Suppressor macrophage treated with lipopolysaccharide for 4 hours (primary cell): ENCODE results near the gene ZNF506.
"Not testable (repeated sequence)": the region's sequence is repeated elsewhere in the genome, so short reads cannot be mapped to it uniquely, and the experiment has no call there.

Experiments
- DNase-seq: peaks from one replicate; pipeline ENCODE4 v3.0.0-alpha.2; 2020

ZNF506 gene

DNA sequence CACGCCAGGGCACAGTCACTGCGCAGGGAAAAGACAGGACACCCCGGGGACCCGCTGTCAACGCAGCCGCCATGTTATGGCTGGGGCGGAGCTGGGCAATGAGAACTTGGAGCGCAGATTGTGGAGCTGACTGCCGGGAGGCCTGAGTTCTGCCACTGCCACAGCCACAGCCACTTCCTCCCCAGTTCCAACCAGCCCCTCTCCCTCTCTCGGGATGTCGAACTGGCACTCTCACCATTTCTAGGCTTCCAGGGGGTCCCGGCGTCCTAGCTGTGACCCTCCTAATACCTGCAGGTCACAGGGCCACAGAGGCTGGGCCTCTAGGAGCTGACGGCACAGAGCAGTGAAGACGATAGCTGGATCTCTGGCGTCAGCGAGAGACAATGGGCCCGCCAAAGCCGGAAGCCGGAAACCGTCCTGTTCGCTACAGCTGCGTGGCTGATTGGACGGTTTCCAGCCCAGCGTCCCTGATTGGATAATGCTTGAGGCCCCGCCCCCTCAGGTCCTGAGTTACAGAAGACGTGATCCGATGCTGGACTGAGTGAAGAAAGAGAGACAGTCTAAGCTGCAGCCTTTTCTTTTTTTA, at the start of gene ZNF506:
Gene ZNF506, minus strand, starts transcription at position 385 of the 586 bp plus-strand sequence. Its CDS starts 147 bp downstream, at position 238.
- DNase-seq: peak; percentile 94

DNA sequence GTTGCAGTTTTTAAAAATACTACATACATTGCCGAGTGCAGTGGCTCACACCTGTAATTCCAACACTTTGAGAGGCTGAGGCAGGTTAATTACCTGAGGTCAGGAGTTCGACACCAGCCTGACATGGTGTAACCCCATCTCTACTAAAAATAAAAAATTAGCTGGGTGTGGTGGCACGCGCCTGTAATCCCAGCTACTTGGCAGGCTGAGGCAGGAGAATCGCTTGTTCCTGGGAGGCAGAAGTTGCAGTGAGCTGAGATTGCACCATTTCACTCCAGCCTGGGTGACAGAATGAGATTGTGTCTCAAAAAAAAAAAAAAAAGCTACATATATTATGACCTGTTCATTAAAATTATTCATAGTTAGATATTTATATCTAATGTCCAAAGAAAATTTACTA, 48.5 kb upstream of the ZNF506 start:
- DNase-seq: not testable (repeated sequence)

DNA sequence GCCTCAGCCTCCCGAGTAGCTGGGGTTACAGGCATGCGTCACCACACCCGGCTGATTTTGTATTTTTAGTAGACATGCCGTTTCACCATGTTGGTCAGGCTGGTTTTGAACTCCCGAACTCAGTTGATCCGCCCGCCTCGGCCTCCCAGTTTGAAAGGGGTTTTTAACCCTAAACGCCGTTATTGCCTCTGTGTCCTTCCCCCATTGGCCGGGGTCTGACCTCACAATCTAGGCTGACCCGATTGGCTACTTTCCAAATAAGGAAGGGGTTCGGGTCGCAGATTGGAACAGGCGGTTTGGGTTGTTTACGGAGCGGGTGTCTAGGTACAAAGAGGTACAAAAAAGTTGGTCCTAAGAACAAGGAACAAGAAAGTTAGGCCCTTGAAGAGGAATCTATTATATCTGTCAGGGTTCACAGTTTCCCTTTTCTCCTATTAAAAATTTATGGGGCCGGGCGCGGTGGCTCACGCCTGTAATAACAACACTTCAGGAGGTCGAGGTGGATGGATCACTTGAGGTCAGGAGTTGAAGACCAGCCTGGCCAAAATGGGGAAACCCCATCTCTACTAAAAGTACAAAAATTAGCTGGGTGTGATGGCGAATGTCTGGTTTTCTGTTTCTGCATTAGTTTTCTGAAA, 45.2 kb upstream of the ZNF506 start:
- peak; percentile 17 for DNase-seq

DNA sequence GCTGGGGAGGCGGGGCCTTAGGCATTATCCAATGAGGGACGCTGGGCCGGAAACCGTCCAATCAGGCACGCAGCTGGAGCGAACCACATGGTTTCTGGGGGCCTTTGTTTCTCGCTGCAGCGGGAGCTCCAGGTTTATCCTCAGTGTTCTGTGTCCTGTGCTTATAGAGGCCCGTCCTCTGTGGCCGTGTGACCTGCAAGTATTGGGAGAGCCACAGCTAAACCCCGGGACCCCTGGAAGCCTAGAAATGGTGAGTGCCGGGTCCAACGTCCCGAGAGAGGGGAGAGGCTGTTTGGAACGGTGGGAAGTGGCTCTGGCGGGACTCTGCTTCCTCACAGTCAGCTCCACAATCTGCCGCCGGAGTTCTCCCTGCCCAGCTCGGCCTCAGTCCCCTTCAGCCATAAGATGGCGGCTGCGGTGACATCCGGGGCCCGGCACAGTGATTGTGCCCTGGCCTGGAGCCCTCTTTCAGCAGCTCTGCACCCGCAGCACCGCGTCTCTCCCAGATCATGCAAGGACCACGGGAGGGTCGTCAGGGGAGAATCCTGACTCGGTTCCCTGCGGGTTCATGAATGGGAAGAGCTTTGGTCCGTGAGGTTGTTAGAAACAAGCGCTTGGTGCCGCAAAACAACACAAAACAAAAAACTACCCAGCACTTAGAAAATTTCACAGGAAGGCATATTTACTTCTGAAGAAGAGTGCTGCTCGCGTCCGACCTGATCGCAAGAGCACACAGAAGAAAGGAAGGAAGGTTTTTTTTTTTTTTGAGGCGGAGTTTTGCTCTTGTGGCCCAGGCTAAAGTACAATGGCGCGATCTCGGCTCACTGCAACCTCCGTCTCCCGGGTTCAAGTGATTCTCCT, 44.4 kb upstream of the ZNF506 start, which contains the start of gene ZNF253:
Gene ZNF253, plus strand, starts transcription at position 133 of the 861 bp plus-strand sequence. Its CDS starts 115 bp downstream, at position 248.
- peak; percentile 91 for DNase-seq

DNA sequence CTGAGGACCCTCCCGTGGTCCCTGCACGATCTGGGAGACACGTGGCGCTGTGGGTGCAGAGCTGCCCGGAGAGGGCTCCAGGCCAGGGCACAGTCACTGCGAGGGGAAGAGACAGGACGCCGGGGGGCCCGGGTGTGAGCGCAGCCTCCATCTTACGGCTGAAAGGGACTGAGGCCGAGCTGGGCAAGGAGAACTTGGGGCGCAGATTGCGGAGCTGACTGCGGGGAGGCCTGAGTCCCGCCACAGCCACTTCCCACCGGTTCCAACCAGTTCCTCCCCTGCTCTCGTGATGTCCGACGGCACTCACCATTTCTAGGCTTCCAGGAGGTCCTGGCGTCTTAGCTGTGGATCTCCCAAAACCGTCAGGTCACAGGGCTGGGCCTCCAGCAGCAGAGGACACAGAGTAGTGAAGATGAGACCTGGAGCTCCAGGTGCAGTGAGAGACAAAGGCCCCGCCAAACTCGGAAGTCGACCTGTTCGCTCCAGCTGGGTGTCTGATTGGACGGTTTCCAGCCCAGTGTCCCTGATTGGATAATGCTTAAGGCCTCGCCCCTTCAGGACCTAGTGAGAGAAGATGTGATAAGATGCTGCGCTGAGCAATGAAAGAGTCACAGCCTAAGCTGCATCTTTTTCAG, 39.3 kb upstream of the ZNF506 start:
- DNase-seq: no peak

DNA sequence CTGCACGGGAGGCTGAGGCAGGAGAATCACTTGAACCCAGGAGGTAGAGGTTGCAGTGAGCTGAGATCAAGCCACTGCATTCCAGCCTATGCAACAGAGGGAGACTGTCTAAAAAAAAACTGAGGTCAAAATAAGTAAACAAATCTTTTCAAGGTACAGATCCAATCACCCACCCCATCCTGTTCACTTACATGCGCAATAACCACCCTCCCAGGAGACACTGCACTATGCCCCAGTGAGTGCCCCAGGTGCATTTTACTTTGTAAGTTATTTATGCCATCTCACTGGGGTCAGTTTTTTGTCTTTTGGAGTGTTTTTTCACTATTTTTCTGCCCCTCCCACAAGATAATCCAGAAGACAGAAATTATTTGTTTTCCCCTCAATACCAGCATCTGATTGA, 37.2 kb upstream of the ZNF506 start:
- DNase-seq: no peak

DNA sequence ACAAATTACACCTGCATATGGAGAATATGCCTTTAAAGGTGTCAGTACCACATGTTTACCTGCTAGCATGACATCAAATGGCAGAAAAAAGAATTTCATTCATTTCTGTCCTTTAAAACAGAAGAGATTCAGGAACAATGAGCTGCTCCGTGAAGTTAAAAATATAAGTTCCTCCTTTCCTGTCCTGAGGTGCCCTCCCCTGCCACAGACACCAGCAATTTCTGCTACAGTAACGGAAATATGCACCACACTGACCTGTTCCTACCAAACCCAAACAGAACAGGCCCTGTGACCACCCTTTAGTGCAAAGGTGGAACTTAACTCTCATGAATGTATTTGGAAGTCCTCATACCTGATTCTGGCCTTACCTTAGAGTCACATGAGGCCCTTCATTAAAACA, 30.2 kb upstream of the ZNF506 start:
- DNase-seq: not testable (repeated sequence)

DNA sequence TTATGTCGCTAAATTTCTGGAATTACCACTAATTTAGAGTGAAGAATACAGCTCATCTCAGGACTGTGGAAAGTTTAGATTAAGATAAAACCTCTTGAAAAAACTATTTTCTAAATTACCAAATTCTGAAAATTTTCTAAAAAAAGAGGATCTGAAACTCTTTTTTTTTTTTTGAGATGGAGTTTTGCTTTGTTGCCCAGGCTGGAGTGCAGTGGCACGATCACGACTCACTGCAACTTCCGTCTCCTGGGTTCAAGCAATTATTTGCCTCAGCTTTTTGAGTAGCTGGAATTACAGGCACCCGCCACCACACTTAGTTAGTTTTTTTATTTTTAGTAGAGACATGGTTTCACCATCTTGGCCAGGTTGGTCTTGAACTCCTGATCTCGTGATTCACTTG, 27.5 kb upstream of the ZNF506 start:
- DNase-seq: no peak

DNA sequence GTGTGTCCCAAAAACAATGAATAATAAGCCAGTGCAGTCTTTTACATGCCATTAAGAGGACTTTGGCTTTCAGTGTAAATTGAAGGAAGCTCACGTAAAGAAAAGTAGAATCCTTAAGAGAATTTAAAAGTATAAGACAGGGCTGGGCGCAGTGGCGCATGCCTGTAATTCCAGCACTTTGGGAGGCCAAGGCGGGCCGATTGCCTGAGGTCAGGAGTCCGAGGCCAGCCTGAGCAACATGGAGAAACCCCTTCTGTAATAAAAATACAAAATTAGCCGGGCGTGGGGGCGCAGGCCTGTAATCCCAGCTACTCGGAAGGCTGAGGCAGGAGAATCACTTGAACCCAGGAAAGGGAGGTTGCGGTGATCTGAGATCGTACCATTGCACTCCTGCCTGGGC, 26.2 kb upstream of the ZNF506 start:
- no peak for DNase-seq

DNA sequence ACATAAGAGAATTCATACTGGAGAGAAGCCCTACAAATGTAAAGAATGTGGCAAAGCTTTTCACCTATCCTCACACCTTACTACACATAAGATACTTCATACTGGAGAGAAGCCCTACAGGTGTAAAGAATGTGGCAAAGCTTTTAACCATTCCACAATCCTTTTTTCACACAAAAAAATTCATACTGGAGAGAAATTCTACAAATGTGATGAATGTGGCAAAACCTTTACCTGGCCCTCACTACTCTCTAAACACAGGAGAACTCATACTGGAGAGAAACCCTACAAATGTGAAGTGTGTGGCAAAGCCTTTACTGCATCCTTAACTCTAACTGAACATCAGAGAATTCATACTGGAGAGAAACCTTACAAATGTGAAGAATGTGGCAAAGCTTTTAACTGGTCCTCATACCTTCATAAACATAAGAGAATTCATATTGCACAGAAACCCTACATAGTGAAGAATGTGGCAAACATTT, 14.0 kb upstream of the ZNF506 start:
- no peak for DNase-seq

DNA sequence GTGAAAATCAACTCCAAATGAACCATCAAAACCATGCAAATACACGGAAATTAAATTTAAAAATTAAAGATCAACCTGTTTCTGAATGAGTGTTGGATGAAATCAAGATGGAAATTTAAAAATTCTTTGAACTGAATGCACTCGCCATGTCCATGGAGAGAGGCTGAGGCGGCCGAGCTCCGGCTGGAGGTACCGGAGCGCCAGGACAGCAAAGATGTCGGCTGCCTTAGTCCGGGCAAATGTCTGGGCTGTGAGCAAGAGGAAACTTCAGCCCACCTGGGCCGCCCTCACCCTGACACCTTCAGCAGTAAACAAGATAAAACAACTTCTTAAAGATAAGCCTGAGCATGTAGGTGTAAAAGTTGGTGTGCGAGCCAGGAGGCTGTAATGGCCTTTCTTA, 5.3 kb upstream of the ZNF506 start:
- no peak for DNase-seq

DNA sequence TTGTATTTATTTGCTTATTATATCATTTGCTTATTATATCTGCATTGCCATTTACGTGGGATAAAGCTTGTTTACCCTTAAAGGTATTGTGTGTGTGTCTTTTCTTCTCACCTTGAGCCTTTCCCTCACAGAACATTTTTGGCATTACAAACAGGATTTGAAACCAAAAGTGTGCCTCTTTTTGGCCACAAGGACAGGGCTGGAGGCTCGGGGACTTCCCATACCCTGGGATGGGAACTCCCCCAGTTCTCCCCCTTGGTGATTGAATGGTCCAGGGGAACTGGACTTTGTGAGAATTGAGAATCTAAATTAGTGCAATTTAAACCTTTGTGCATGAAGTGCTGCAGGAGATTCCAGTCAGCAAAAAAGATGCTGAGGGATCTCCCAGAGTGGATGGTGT, 2.4 kb upstream of the ZNF506 start:
- peak; percentile 39 for DNase-seq

DNA sequence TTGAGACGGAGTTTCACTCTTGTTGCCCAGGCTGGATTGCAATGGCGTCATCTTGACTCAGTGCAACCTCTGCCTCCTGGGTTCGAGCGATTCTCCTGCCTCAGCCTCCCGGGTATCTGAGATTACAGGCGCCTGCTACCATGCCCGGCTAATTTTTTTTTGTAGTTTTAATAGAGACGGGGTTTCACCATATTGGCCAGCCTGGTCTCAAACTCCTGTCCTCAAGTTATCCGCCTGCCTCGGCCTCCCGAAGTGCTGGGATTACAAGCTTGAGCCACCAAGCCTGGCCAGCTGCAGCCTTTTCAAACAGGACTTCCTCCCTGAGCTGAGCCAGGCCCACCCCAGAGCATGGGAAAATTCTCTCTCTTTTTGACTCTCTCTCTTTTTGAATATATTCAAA, 426 bp upstream of the ZNF506 start:
- DNase-seq: not testable (repeated sequence)

DNA sequence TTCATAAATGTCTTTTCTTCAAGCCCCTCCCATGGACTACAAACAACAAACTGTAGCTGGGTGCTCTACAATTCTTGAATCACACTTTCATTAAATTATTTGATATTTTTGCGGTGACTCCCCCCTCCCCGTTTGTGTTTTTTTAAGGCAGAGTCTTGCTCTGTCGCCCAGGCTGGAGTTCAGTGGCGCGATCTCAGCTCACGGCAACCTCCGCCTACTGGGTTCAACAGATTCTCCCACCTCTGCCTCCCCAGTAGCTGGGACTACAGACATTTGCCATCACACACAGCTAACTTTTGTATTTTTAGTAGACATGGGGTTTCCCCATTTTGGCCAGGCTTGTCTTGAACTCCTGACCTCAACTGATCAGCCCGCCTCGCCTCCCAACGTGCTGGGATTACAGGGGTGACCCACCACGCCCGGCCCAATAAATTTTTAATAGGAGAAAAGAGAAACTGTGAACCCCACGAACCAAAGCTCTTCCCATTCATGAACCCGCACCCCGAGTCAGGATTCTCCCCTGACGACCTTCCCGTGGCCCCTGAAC, 703 bp downstream of the ZNF506 start:
- no peak for DNase-seq

DNA sequence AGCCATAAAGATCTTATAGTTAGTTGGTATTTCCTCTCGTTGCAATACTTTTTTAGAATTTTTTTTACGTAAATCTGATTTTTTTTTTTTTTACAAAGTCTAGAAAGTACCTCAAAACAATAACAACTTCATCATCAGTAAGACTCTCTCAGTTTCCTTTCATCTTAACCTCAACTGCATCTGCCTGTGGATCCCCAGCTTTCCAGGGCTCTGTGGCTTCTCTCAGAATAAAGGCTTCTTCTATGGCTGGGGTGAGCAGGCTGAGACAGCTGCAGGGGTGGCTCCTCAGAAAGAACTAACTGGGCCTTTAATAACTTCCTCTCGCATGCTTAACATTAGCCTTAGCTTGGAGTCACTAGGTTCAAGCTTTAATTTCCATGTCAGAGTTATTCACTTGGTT, 4.2 kb downstream of the ZNF506 start:
- DNase-seq: no peak

DNA sequence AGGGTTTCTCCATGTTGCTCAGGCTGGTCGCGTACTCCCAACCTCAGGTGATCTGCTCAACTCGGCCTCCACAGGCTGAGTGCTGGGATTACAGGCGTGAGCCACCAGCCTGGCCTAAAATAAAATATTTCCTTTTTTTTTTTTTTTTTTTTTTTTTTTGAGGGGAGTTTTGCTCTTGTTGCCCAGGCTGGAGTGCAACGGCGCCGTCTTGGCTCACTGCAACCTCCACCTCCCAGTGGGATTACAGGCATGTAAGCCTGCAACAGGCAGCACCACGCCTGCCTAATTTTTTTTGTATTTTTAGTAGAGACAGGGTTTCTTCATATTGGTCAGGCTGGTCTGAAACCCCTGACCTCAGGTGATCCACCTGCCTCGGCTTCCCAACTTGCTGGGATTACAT, 4.9 kb downstream of the ZNF506 start:
- DNase-seq: no peak

DNA sequence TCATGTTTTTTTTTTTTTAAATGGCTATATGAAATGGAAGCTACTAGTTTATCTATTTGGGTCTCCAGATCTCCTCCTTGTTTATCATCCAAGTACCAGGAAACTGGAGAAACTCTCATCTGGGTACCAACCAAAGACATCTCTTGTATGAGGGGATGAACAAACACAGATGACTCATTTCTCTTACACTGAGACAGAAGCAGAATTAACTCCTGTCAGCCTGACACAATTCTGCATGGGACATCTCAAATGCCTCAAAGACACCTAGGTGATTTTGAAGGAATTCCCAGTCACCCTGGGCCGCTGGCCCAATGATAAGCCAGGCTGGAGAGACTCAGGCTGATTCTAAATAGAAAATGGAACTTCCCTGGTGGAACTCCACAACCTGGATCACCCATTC, 9.6 kb downstream of the ZNF506 start:
- not testable (repeated sequence) for DNase-seq

DNA sequence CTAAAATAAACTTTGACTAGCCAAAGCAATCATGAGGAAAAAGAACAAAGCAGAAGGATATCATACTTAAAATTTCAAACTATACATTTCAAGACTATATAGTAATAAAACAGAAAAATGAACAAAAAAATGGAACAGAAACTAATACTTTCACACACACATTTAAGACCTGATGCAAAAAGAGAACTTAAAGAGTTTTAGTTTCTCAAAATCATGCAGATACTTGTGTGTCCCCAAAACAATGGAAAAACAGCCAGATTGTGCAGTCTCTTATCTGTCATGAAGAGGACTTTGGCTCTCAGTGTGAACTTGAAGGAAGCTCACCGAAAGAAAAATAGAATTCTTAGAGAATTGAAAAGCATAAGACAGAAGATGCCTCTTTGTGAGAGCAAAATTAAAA, 16.1 kb downstream of the ZNF506 start:
- no peak for DNase-seq

DNA sequence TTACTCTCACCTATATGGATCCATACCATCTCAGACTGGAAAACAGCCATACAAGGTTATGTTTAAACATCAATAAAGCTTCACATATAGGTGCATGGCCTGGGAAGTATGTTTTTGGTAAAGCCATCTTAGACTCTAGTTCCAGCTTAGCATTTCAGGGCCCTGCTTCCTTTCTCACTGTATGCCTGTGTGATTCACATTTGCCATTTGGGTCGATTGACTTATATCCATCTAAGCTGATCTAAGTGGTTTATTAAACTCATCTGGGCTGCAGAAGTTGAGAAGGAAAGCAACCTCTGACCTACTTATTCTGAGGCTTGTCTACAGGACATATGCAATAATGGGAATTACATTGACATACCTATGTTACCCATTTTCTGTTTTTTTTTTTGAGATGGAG, 33.5 kb downstream of the ZNF506 start:
- DNase-seq: no peak

DNA sequence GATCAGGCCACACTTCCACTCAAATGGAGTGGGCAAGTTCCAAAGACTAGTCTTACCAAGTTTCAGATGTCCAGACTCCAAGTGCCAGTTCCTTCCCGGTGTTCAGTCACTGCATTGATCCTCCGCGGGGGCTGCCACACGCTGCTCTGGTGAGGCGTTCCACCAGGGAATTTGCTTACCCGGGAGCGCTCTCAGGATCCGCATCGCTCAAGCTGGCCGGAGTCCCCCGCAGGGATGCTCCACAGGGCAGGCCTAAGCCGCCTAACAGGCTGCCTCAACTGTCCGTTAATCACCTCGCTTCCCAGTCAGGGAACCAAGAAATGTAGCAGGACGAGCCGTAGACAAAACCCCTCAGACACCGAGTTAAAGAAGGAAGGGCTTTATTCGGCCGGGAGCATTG, 36.1 kb downstream of the ZNF506 start:
- not testable (repeated sequence) for DNase-seq

DNA sequence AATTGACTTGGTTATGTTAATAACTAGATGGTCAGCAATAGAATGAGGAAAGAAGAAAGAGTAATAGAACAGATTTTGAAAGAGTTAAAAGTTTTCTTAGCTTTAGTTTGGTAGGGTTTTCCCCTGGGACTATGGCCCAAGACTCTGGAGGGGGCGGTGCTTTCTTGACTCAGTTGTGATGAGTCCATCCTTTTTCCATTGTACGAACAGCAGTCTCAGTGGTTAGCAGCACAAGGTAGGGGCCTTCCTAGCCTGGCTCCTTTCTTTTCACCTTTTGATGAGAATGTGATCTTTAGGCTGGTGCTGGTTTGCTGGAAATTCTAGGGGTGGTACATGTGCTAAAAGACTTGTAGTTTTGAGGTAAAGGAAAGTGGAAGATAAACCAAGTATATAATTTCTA, 38.8 kb downstream of the ZNF506 start:
- no peak for DNase-seq

DNA sequence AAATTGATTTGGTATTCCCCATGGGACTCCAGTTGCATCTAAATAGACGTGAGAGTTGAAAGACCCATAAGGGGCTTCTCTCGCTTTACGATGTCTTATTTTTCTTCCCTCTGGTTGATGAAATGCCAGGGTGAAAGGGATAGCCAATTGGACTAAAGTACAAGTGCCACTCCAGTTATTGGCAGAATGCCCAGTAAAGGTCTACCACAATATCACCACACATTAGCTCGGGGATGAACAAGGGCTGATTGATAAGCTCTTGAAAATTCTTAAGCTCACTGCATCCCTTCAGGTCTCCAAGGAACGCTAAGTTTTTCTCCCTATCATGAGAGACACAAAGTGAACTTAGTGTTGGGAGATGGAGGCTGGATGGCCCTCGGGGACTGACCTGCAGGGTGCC, 39.8 kb downstream of the ZNF506 start:
- DNase-seq: not testable (repeated sequence)

DNA sequence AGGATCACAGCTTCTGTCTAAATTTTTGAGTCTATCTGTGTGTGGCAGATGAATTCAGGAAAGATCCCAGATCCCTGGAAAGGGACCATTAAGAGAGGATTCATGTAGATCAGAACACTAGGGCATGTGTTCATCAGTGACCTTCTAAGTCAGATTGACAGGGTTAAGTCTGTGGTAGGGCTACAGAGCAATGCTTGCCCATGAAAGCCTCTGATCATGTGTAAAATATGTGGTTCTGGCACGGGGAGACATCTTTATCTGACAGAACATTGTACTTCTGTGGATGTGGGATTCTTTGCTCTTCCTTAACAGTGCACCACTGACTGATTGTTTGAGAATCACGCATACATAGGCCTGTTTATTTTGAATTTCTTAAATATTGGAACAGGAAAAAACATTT, 42.9 kb downstream of the ZNF506 start:
- no peak for DNase-seq
